ENCODE data around the gene EFCC1.

The EFCC1 gene

DNA sequence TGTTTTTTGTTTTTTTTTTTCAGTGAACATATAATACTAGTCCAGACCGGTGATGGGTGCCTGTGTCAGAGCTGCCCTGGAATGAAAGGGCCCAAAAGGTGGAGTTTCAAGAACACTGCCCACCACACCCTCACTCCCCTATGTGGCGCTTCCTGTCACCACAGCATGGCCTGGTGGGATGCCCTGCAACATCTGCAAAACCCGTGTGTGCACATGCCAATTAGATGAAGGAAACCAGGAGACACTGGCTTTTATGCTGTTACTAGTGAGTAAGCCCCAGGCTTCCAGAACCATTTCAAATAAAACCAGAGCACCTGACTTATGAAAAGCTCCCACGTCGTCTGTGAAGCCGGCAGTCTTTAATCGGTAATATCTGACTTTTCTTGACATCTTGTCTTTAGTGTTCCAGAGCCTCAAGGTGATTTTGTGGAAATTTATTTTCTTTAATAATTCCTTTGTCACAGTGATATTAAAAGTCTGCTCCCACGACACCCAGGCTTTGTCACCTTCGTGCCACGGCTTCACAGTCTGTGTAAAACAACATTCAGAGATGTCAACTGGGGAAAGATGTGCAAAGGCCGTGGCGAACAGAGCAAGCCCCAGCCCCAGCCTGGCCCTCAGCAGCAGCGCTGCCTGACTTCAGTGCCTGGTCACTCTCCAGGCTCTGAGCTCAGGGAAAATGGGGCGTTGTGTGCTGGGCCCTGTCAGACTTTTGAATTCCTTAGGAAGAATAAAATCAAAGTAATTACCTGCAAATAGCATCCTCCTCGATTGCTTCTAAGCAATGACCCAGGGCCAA lies 13.6 kb upstream of the EFCC1 start:
- TF ChIP-seq, protein P1, sequence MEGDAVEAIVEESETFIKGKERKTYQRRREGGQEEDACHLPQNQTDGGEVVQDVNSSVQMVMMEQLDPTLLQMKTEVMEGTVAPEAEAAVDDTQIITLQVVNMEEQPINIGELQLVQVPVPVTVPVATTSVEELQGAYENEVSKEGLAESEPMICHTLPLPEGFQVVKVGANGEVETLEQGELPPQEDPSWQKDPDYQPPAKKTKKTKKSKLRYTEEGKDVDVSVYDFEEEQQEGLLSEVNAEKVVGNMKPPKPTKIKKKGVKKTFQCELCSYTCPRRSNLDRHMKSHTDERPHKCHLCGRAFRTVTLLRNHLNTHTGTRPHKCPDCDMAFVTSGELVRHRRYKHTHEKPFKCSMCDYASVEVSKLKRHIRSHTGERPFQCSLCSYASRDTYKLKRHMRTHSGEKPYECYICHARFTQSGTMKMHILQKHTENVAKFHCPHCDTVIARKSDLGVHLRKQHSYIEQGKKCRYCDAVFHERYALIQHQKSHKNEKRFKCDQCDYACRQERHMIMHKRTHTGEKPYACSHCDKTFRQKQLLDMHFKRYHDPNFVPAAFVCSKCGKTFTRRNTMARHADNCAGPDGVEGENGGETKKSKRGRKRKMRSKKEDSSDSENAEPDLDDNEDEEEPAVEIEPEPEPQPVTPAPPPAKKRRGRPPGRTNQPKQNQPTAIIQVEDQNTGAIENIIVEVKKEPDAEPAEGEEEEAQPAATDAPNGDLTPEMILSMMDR (IDR thresholded peaks at IDR 0.05; ENCODE audit: control insufficient read depth, extremely low read depth, insufficient read depth), result no peak
- no peak for DNase-seq (ENCODE audit: low read depth)
- no peak overlapping the region for H3K4me3 ChIP-seq (ENCODE audit: low read depth, low read length)

DNA sequence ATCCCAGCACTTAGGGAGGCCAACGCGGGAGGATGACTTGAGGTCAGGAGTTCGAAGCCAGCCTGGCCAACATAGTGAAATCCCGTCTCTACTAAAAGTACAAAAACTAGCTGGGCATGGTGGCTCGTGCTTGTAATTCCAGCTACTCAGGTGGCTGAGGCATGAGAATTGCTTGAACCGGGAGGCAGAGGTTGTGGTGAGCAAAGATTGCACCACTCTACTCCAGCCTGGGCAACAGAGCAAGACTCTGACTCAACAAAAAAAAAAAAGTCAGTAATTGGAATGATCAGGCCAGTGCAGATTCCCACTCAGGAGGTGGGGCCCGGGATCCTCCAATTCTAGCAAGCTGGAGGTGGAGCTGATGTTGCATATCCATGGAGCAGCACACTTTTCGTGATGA lies 12.8 kb upstream of the EFCC1 start:
- DNase-seq (ENCODE audit: low read depth), result no peak
- TF ChIP-seq, protein P1 (IDR thresholded peaks at IDR 0.05; ENCODE audit: control insufficient read depth, extremely low read depth, insufficient read depth), result no peak
- no peak overlapping the region for H3K4me3 ChIP-seq (ENCODE audit: low read depth, low read length)

DNA sequence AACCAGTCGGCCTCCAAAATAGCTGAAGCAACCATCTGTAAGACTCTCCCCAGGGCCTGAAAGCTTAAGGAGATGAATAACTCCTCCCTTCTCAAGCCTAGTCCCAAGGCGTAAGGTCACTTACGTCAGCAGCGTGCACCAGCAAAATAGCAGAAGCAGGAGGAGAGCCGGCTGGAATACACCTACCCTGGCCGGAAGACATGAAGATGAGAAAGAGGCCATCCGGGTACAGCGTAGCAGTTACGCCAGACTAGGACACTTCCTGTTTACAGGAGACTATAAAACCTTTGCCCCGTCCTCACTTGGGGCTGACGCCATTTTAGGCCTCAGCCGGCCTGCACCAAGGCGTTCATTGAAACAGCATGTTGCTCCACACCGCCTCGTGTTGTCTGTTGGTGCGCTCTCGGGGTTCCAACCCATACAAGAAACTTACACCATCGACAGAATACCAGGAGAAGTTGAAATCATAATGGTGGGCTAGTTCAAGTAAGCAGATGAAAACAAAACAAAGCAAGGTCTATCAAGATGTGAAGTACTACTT lies 9.7 kb upstream of the EFCC1 start:
- no peak for DNase-seq (ENCODE audit: low read depth)
- H3K4me3 ChIP-seq (ENCODE audit: low read depth, low read length), result no peak overlapping the region
- TF ChIP-seq, protein P1 (IDR thresholded peaks at IDR 0.05; ENCODE audit: control insufficient read depth, extremely low read depth, insufficient read depth), result no peak

DNA sequence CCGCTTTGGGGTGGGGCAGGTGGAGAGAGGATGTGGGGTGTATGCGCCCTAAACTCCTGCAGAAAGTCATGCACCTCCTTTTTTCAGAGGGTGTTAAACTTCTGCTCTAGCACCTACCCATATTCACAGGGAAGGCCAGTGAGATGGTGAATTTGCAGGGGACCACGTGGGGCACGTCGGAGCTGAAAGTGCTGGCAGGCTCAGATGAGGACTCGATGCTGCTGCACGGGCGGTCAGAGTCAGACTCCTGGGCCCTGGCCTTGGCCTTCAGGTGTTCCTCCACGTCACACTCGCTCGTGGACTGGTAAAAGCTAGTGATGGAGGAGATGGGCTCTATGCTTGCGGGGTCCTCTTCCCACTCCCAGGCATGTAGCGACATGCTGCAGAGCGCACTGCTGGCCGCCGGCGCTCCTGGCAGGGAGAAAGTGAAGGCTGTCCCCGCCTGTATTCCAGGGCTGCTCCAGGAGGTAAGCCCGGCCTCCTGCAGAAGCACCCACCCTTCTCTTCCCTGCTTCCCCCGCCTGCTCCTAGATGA lies 8.1 kb upstream of the EFCC1 start:
- H3K4me3 ChIP-seq (ENCODE audit: low read depth, low read length), result peak overlapping the region; percentile 56
- TF ChIP-seq, protein P1 (IDR thresholded peaks at IDR 0.05; ENCODE audit: control insufficient read depth, extremely low read depth, insufficient read depth), result no peak
- DNase-seq (ENCODE audit: low read depth), result no peak

DNA sequence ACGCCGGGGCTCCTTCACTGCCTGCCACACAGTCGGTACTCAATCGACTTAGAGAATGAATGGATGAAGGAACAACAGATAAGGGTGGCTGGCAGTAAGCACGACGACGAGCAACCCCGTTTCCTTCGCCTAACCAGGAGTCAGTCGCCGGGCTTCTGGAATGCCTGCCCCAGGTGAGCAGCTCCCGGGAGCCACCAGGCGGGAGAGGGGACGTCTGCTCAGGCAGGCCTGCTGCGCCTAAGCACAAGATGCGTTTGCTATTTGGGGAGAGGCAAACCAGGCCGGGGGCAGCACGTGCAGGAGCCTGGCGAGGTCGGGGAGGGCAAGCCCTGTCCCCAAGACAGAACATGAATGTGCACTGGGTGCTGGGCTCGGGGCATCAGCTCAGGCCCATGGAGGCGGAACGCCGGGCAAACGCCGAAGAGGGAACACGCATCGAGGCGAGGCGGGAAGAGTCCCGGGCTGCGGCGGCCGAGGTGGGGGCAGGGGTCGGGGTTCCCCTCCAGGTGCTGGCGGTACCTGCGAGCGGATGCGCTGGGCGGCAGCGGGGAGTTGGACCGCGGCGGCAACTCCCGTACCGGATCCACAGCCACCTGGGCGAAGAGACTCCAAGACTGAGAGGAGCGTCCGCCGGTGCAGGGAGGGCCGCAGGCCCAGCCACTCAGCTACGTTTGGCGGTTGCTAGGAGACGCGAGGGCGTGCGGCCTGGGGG lies 7.5 kb upstream of the EFCC1 start, which contains the start of gene CFAP92:
CFAP92 (minus strand) TSS at position 616 of the 712 bp plus-strand sequence. CDS start 772 bp downstream, outside the sequence.
- peak; percentile 50 for DNase-seq (ENCODE audit: low read depth)
- TF ChIP-seq, protein P1 (IDR thresholded peaks at IDR 0.05; ENCODE audit: control insufficient read depth, extremely low read depth, insufficient read depth), result no peak
- H3K4me3 ChIP-seq (ENCODE audit: low read depth, low read length), result peak within 1 kb of the TSS; percentile 56

DNA sequence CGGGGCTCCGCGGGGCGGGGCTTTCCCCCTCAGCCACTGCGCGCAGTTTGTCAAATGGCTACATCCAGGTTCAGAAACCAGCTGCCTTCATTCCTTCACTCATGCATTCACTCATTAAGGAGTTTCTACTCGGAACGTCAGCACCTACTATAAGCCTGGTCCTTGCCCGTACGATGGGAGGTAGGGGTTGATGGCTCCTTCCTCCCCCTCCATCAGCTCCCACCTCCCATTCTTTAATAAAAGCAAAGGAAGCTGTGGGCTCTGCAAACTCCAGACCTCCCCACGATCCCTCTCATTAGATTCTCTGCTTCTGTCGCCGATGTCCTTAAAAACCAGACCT lies 7.0 kb upstream of the EFCC1 start:
- TF ChIP-seq, protein P1 (IDR thresholded peaks at IDR 0.05; ENCODE audit: control insufficient read depth, extremely low read depth, insufficient read depth), result no peak
- no peak for DNase-seq (ENCODE audit: low read depth)
- H3K4me3 ChIP-seq (ENCODE audit: low read depth, low read length), result peak overlapping the region; percentile 56

Measured in LNCaP clone FGC (cell line).